GM18502 (cell line): ENCODE results near the gene USP17L5.
"Not testable (repeated sequence)": the region's sequence is repeated elsewhere in the genome, so short reads cannot be mapped to it uniquely, and the experiment has no call there.

ENCODE experiments used
- ATAC-seq: cut with Tn5 transposase; IDR thresholded peaks from one replicate; pipeline ENCODE4 v1.9.1; 2021; ENCODE audit warnings: mild to moderate bottlenecking; ENCODE audit not compliant: unreplicated experiment, poor library complexity

Gene USP17L5, protein sequence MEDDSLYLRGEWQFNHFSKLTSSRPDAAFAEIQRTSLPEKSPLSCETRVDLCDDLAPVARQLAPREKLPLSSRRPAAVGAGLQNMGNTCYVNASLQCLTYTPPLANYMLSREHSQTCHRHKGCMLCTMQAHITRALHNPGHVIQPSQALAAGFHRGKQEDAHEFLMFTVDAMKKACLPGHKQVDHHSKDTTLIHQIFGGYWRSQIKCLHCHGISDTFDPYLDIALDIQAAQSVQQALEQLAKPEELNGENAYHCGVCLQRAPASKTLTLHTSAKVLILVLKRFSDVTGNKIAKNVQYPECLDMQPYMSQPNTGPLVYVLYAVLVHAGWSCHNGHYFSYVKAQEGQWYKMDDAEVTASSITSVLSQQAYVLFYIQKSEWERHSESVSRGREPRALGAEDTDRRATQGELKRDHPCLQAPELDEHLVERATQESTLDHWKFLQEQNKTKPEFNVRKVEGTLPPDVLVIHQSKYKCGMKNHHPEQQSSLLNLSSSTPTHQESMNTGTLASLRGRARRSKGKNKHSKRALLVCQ

DNA sequence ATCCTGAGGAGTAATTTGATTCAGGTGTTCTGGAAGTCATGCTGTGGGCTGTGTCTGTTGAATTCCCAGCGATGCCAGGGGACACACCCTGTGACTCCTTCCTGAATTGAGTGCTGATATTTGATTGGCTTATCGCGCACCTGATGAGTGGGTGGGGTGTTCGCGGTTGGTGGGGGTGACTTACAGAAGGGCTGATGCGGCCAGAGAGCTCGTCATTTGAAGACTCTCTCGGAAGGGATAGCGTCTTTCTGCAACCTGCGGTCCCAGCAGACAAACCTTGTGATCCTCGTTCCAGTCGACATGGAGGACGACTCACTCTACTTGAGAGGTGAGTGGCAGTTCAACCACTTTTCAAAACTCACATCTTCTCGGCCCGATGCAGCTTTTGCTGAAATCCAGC is at the start of gene USP17L5:
Gene USP17L5 (plus strand): TSS at position 301 of the 400 bp plus-strand sequence. CDS start 0 bp downstream, at position 301.
- ATAC-seq: not testable (repeated sequence)

DNA sequence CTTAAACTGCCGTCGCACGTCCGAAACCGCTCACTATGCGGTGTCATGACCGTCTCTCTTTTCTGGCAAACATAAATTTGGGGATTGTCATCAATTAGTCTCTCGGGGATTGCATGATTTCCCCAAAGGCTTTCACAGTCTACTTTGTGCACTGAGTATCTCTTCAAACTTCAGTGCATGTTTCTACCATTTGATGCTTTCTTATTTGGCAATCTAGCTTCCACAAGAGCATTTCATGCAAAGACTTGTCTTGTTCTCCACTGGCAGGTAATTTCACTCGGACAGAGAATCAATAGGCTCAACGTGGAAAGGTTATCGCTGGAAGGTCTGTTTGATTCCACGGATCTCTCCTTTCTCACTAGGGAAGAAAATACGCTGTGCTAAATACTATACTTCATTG is 15.0 kb upstream of the USP17L5 start:
- not testable (repeated sequence) for ATAC-seq

DNA sequence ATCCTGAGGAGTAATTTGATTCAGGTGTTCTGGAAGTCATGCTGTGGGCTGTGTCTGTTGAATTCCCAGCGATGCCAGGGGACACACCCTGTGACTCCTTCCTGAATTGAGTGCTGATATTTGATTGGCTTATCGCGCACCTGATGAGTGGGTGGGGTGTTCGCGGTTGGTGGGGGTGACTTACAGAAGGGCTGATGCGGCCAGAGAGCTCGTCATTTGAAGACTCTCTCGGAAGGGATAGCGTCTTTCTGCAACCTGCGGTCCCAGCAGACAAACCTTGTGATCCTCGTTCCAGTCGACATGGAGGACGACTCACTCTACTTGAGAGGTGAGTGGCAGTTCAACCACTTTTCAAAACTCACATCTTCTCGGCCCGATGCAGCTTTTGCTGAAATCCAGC is 14.3 kb upstream of the USP17L5 start, which contains the start of gene USP17L24:
Gene USP17L24 (plus strand): TSS at position 301 of the 400 bp plus-strand sequence. CDS start 0 bp downstream, at position 301.
- ATAC-seq: not testable (repeated sequence)

DNA sequence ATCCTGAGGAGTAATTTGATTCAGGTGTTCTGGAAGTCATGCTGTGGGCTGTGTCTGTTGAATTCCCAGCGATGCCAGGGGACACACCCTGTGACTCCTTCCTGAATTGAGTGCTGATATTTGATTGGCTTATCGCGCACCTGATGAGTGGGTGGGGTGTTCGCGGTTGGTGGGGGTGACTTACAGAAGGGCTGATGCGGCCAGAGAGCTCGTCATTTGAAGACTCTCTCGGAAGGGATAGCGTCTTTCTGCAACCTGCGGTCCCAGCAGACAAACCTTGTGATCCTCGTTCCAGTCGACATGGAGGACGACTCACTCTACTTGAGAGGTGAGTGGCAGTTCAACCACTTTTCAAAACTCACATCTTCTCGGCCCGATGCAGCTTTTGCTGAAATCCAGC is 9.6 kb upstream of the USP17L5 start, which contains the start of gene USP17L25:
Gene USP17L25 (plus strand): TSS at position 301 of the 400 bp plus-strand sequence. CDS start 0 bp downstream, at position 301.
- not testable (repeated sequence) for ATAC-seq

DNA sequence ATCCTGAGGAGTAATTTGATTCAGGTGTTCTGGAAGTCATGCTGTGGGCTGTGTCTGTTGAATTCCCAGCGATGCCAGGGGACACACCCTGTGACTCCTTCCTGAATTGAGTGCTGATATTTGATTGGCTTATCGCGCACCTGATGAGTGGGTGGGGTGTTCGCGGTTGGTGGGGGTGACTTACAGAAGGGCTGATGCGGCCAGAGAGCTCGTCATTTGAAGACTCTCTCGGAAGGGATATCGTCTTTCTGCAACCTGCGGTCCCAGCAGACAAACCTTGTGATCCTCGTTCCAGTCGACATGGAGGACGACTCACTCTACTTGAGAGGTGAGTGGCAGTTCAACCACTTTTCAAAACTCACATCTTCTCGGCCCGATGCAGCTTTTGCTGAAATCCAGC is 4.8 kb upstream of the USP17L5 start, which contains the start of gene USP17L26:
Gene USP17L26 (plus strand): TSS at position 301 of the 400 bp plus-strand sequence. CDS start 0 bp downstream, at position 301.
- ATAC-seq: not testable (repeated sequence)

DNA sequence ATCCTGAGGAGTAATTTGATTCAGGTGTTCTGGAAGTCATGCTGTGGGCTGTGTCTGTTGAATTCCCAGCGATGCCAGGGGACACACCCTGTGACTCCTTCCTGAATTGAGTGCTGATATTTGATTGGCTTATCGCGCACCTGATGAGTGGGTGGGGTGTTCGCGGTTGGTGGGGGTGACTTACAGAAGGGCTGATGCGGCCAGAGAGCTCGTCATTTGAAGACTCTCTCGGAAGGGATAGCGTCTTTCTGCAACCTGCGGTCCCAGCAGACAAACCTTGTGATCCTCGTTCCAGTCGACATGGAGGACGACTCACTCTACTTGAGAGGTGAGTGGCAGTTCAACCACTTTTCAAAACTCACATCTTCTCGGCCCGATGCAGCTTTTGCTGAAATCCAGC is 4.6 kb downstream of the USP17L5 start, which contains the start of gene USP17L27:
Gene USP17L27 (plus strand): TSS at position 301 of the 400 bp plus-strand sequence. CDS start 0 bp downstream, at position 301.
- ATAC-seq: not testable (repeated sequence)

DNA sequence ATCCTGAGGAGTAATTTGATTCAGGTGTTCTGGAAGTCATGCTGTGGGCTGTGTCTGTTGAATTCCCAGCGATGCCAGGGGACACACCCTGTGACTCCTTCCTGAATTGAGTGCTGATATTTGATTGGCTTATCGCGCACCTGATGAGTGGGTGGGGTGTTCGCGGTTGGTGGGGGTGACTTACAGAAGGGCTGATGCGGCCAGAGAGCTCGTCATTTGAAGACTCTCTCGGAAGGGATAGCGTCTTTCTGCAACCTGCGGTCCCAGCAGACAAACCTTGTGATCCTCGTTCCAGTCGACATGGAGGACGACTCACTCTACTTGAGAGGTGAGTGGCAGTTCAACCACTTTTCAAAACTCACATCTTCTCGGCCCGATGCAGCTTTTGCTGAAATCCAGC is 9.4 kb downstream of the USP17L5 start, which contains the start of gene USP17L28:
Gene USP17L28 (plus strand): TSS at position 301 of the 400 bp plus-strand sequence. CDS start 0 bp downstream, at position 301.
- not testable (repeated sequence) for ATAC-seq

DNA sequence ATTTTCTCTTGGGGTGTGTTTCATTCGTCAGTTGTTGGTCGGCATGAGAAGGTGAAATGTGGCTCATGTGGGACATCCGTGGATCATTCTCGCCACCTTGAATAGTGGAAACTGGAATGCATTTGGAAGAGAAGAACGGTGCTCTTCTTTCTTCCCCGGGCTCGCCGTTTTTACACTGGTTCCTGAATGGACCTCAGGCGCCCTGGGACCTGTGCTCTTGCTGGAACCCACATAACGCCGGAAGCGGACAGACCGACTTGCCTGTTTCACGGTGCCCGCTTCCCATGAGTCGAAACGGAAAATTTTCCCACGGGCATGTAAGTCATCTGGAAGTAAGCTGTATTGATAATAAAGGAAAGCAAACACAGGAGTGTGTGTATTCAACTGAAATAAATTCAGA is 11.7 kb downstream of the USP17L5 start:
- ATAC-seq: not testable (repeated sequence)

DNA sequence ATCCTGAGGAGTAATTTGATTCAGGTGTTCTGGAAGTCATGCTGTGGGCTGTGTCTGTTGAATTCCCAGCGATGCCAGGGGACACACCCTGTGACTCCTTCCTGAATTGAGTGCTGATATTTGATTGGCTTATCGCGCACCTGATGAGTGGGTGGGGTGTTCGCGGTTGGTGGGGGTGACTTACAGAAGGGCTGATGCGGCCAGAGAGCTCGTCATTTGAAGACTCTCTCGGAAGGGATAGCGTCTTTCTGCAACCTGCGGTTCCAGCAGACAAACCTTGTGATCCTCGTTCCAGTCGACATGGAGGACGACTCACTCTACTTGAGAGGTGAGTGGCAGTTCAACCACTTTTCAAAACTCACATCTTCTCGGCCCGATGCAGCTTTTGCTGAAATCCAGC is 14.1 kb downstream of the USP17L5 start, which contains the start of gene USP17L29:
Gene USP17L29 (plus strand): TSS at position 301 of the 400 bp plus-strand sequence. CDS start 0 bp downstream, at position 301.
- not testable (repeated sequence) for ATAC-seq

DNA sequence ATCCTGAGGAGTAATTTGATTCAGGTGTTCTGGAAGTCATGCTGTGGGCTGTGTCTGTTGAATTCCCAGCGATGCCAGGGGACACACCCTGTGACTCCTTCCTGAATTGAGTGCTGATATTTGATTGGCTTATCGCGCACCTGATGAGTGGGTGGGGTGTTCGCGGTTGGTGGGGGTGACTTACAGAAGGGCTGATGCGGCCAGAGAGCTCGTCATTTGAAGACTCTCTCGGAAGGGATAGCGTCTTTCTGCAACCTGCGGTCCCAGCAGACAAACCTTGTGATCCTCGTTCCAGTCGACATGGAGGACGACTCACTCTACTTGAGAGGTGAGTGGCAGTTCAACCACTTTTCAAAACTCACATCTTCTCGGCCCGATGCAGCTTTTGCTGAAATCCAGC is 23.6 kb downstream of the USP17L5 start, which contains the start of gene USP17L30:
Gene USP17L30 (plus strand): TSS at position 301 of the 400 bp plus-strand sequence. CDS start 0 bp downstream, at position 301.
- ATAC-seq: not testable (repeated sequence)

DNA sequence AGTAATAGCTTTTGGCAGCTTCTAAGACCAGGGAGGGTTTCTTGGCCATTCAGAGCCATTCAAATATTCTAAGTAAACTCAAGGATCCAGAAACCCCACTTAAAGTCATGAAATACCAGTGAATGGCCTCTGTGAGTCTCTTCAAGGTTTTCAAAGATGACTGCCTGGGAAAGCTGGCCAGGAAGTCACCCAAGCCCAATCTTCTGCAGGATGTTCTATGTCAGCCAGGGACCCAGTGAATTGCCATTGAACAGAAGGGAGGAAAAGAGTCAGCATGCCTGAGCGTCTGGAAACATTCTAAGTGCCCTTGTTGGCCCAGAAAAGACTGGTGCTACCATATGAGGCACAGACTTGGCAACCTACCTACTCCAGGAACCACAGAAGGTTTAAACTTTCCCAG is 40.7 kb downstream of the USP17L5 start:
- not testable (repeated sequence) for ATAC-seq

DNA sequence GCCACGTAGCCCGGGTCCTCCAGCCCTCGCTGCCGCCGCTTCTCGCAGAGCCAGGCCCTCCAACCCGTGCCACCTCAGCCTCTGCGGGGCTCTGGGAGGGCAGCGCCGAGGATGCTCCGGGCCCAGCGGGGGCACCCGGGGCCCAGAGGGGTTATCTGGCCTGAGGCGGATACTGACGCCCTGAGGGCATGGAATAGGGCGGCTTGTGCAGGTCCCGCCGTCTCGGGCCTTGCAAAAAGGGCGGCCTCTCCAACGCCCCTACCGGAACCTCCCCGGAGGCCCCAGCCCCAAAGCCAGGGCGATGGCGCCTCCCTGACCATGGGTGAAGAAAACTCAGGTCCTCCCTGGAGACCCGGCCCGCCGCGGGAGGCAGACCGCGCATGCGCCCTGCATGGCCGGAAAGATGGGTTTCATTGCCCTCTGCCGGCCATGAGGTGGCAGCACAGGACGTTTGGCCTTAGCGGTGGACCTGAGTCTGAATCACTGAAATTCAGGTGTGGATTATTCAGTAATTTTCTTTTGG is 41.9 kb downstream of the USP17L5 start:
- not testable (repeated sequence) for ATAC-seq

DNA sequence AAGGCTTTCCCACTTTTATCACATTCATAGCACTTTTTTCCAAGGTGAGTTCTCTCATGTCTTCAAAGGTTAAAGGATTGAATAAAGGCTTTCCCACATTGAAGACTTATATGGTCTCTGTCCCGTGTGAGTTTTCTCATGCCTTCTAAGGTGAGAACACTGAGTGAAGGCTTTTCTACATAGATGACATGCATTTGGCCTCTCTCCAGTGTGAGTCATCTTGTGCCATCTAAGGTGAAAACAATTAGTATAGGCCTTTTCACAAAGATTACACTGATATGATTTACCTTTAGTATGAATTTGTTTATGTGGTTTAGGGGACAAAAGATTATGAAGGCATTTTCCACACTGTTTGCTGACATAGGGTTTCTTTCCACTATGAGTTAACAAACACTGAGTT is 44.9 kb downstream of the USP17L5 start:
- ATAC-seq: no peak

DNA sequence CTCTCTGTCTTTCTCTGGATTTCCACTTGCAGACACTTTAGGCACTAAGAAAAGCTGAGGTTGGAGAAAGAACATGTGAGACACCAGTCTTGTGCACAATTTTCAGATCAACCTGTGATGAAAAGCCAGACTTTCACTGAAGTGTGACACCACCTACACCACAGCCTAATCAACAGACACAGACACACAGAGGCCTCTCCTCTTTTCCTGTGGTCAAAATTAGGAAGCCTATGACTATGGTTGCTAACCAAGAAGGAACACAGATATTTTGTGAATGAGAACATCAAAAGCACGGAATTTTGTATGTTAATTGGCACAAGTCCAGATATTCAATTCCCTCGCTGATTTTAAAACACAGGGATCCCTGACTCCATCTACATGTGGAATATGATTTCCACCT is 49.8 kb downstream of the USP17L5 start:
- not testable (repeated sequence) for ATAC-seq
